Activated T-cell treated with anti-CD3 and anti-CD28 coated beads, Interleukin-2, amount 50 U/mL, for 24 hours (primary cell): Measurements from ENCODE around the gene PPP1R12A.

Source experiments
- DNase-seq: peaks from one replicate; pipeline ENCODE4 v3.0.0-alpha.2; 2020
- H3K27ac Mint-ChIP-seq: 2 replicates; pipeline ENCODE4 v1.8.0; 2020; ENCODE audit warnings: mild to moderate bottlenecking, mixed read lengths
- H3K27me3 Mint-ChIP-seq: 2 replicates; pipeline ENCODE4 v1.8.0; 2020; ENCODE audit warnings: mixed read lengths
- H3K36me3 Mint-ChIP-seq: 2 replicates; pipeline ENCODE4 v1.8.0; 2020; ENCODE audit warnings: low read depth, mixed read lengths
- H3K4me1 Mint-ChIP-seq: 2 replicates; pipeline ENCODE4 v1.8.0; 2020; ENCODE audit warnings: low read depth, mixed read lengths
- H3K4me3 Mint-ChIP-seq: 2 replicates; pipeline ENCODE4 v1.8.0; 2020; ENCODE audit warnings: mild to moderate bottlenecking, moderate library complexity, mixed read lengths
- H3K9me3 Mint-ChIP-seq: 2 replicates; pipeline ENCODE4 v1.8.0; 2020; ENCODE audit warnings: mixed read lengths

The PPP1R12A gene

GRCh38 chr12:79926951-79927350 lies 7.9 kb downstream of the PPP1R12A start:
- DNase-seq: no peak
- H3K9me3 Mint-ChIP-seq: no peaks in the 10 kb centered on the region
- H3K36me3 Mint-ChIP-seq: peaks cover 6% of the 10 kb centered on the region
- H3K4me3 Mint-ChIP-seq: no peak overlapping the region
- H3K27me3 Mint-ChIP-seq: no peaks in the 10 kb centered on the region
- H3K4me1 Mint-ChIP-seq: peaks cover 57% of the 10 kb centered on the region
- peak overlapping the region; percentile 71 for H3K27ac Mint-ChIP-seq

- Mint-ChIP-seq H3K36me3 (peaks cover 6% of the 10 kb centered on the region), H3K9me3 (no peaks in the 10 kb centered on the region), H3K27ac (no peak overlapping the region), H3K27me3 (no peaks in the 10 kb centered on the region), H3K4me1 (peaks cover 62% of the 10 kb centered on the region), H3K4me3 (no peak overlapping the region)
- DNase-seq: no peak
Measured at GRCh38 chr12:79925492-79925891, 9.4 kb downstream of the PPP1R12A start.

- no peak overlapping the region for H3K27ac Mint-ChIP-seq
- no peaks in the 10 kb centered on the region for H3K27me3 Mint-ChIP-seq
- DNase-seq: no peak
- H3K9me3 Mint-ChIP-seq: no peaks in the 10 kb centered on the region
- no peak overlapping the region for H3K4me3 Mint-ChIP-seq
- peaks cover 4% of the 10 kb centered on the region for H3K36me3 Mint-ChIP-seq
- peaks cover 65% of the 10 kb centered on the region for H3K4me1 Mint-ChIP-seq
Measured at GRCh38 chr12:79921786-79922185, 13.1 kb downstream of the PPP1R12A start.

- Mint-ChIP-seq H3K27me3 (no peaks in the 10 kb centered on the region), H3K36me3 (peaks cover 7% of the 10 kb centered on the region), H3K27ac (no peak overlapping the region), H3K9me3 (no peaks in the 10 kb centered on the region), H3K4me1 (peaks cover 73% of the 10 kb centered on the region), H3K4me3 (no peak overlapping the region)
- DNase-seq: no peak
Measured at GRCh38 chr12:79920421-79921238, 14.3 kb downstream of the PPP1R12A start.

- peaks cover 7% of the 10 kb centered on the region for H3K36me3 Mint-ChIP-seq
- no peaks in the 10 kb centered on the region for H3K27me3 Mint-ChIP-seq
- H3K4me3 Mint-ChIP-seq: no peak overlapping the region
- peaks cover 74% of the 10 kb centered on the region for H3K4me1 Mint-ChIP-seq
- no peak overlapping the region for H3K27ac Mint-ChIP-seq
- no peaks in the 10 kb centered on the region for H3K9me3 Mint-ChIP-seq
- no peak for DNase-seq
Measured at GRCh38 chr12:79919762-79920161, 15.1 kb downstream of the PPP1R12A start.

- Mint-ChIP-seq H3K4me1 (peaks cover 80% of the 10 kb centered on the region), H3K27ac (no peak overlapping the region), H3K27me3 (no peaks in the 10 kb centered on the region), H3K4me3 (no peak overlapping the region), H3K36me3 (peaks cover 10% of the 10 kb centered on the region), H3K9me3 (no peaks in the 10 kb centered on the region)
- DNase-seq: no peak
Measured at GRCh38 chr12:79916826-79917225, 18.1 kb downstream of the PPP1R12A start.

GRCh38 chr12:79911889-79912656 lies 22.8 kb downstream of the PPP1R12A start:
- H3K27ac Mint-ChIP-seq: peak overlapping the region; percentile 70

GRCh38 chr12:79908366-79908765 lies 26.5 kb downstream of the PPP1R12A start:
- H3K9me3 Mint-ChIP-seq: no peaks in the 10 kb centered on the region
- no peak overlapping the region for H3K4me3 Mint-ChIP-seq
- peaks cover 62% of the 10 kb centered on the region for H3K4me1 Mint-ChIP-seq
- H3K27me3 Mint-ChIP-seq: no peaks in the 10 kb centered on the region
- H3K36me3 Mint-ChIP-seq: peaks cover 11% of the 10 kb centered on the region
- no peak for DNase-seq
- peak overlapping the region; percentile 68 for H3K27ac Mint-ChIP-seq

More at GRCh38 chr12:79911889-79912656, 22.8 kb downstream of the PPP1R12A start:
- DNase-seq: no peak
- H3K36me3 Mint-ChIP-seq: peaks cover 15% of the 10 kb centered on the region
- no peaks in the 10 kb centered on the region for H3K27me3 Mint-ChIP-seq
- H3K4me1 Mint-ChIP-seq: peaks cover 69% of the 10 kb centered on the region
- no peak overlapping the region for H3K4me3 Mint-ChIP-seq
- no peaks in the 10 kb centered on the region for H3K9me3 Mint-ChIP-seq

- H3K4me1 Mint-ChIP-seq: peaks cover 73% of the 10 kb centered on the region
- H3K4me3 Mint-ChIP-seq: no peak overlapping the region
- no peaks in the 10 kb centered on the region for H3K9me3 Mint-ChIP-seq
- no peak for DNase-seq
- peaks cover 27% of the 10 kb centered on the region for H3K36me3 Mint-ChIP-seq
- H3K27ac Mint-ChIP-seq: peak overlapping the region; percentile 31
- H3K27me3 Mint-ChIP-seq: no peaks in the 10 kb centered on the region
Measured at GRCh38 chr12:79901506-79901905, 33.4 kb downstream of the PPP1R12A start.

- no peak for DNase-seq
- no peak overlapping the region for H3K27ac Mint-ChIP-seq
- H3K4me3 Mint-ChIP-seq: no peak overlapping the region
- H3K36me3 Mint-ChIP-seq: peaks cover 27% of the 10 kb centered on the region
- H3K9me3 Mint-ChIP-seq: no peaks in the 10 kb centered on the region
- peaks cover 75% of the 10 kb centered on the region for H3K4me1 Mint-ChIP-seq
- H3K27me3 Mint-ChIP-seq: no peaks in the 10 kb centered on the region
Measured at GRCh38 chr12:79900951-79901350, 33.9 kb downstream of the PPP1R12A start.

- Mint-ChIP-seq H3K4me3 (no peak overlapping the region), H3K9me3 (no peaks in the 10 kb centered on the region), H3K27ac (no peak overlapping the region), H3K27me3 (no peaks in the 10 kb centered on the region), H3K36me3 (peaks cover 24% of the 10 kb centered on the region), H3K4me1 (peaks cover 78% of the 10 kb centered on the region)
- DNase-seq: no peak
Measured at GRCh38 chr12:79900199-79900598, 34.7 kb downstream of the PPP1R12A start.

GRCh38 chr12:79897617-79898016 lies 37.3 kb downstream of the PPP1R12A start:
- Mint-ChIP-seq H3K4me1 (peaks cover 79% of the 10 kb centered on the region), H3K4me3 (no peak overlapping the region), H3K9me3 (no peaks in the 10 kb centered on the region), H3K36me3 (peaks cover 26% of the 10 kb centered on the region), H3K27me3 (no peaks in the 10 kb centered on the region), H3K27ac (peak overlapping the region; percentile 0)
- no peak for DNase-seq

GRCh38 chr12:79895804-79896203 lies 39.1 kb downstream of the PPP1R12A start:
- Mint-ChIP-seq H3K27me3 (no peaks in the 10 kb centered on the region), H3K4me3 (no peak overlapping the region), H3K27ac (no peak overlapping the region), H3K4me1 (peaks cover 75% of the 10 kb centered on the region), H3K9me3 (peaks cover 7% of the 10 kb centered on the region), H3K36me3 (peaks cover 25% of the 10 kb centered on the region)
- no peak for DNase-seq

- DNase-seq: no peak
- no peaks in the 10 kb centered on the region for H3K27me3 Mint-ChIP-seq
- H3K9me3 Mint-ChIP-seq: peaks cover 7% of the 10 kb centered on the region
- peaks cover 75% of the 10 kb centered on the region for H3K4me1 Mint-ChIP-seq
- H3K36me3 Mint-ChIP-seq: peaks cover 21% of the 10 kb centered on the region
- no peak overlapping the region for H3K4me3 Mint-ChIP-seq
- H3K27ac Mint-ChIP-seq: no peak overlapping the region
Measured at GRCh38 chr12:79895071-79895470, 39.8 kb downstream of the PPP1R12A start.
